Retina (tissue), 1 donor: ENCODE measurements around the gene MAPK6.
"Not testable (repeated sequence)": the region's sequence is repeated elsewhere in the genome, so short reads cannot be mapped to it uniquely, and the experiment has no call there.

Source experiments
- DNase-seq: peaks from one replicate; pipeline ENCODE4 v3.0.0-alpha.2; 2016

The MAPK6 gene

GRCh38 chr15:52050416-52050815 is 31.4 kb downstream of the MAPK6 start:
- no peak for DNase-seq

- DNase-seq: no peak
Observed at GRCh38 chr15:52052066-52052935, 33.3 kb downstream of the MAPK6 start.

- no peak for DNase-seq
Observed at GRCh38 chr15:52054381-52054780, 35.4 kb downstream of the MAPK6 start.

- not testable (repeated sequence) for DNase-seq
Observed at GRCh38 chr15:52054858-52055257, 35.8 kb downstream of the MAPK6 start.

- DNase-seq: no peak
Observed at GRCh38 chr15:52056001-52056400, 37.0 kb downstream of the MAPK6 start.

GRCh38 chr15:52056496-52056895 is 37.5 kb downstream of the MAPK6 start:
- no peak for DNase-seq

GRCh38 chr15:52057996-52058395 is 39.0 kb downstream of the MAPK6 start:
- DNase-seq: no peak

GRCh38 chr15:52060501-52060900 is 41.5 kb downstream of the MAPK6 start:
- no peak for DNase-seq

GRCh38 chr15:52066842-52067544 is 48.0 kb downstream of the MAPK6 start:
- DNase-seq: no peak

- no peak for DNase-seq
Observed at GRCh38 chr15:52067545-52067926, 48.5 kb downstream of the MAPK6 start.

- no peak for DNase-seq
Observed at GRCh38 chr15:52068004-52068615, 49.1 kb downstream of the MAPK6 start.

GRCh38 chr15:52069559-52069958 is 50.5 kb downstream of the MAPK6 start:
- DNase-seq: no peak

- DNase-seq: no peak
Observed at GRCh38 chr15:52071570-52071969, 52.6 kb downstream of the MAPK6 start.

GRCh38 chr15:52076889-52077781 is 58.1 kb downstream of the MAPK6 start:
- no peak for DNase-seq

GRCh38 chr15:52078197-52078875 is 59.3 kb downstream of the MAPK6 start:
- no peak for DNase-seq

- DNase-seq: peak; percentile 66
Observed at GRCh38 chr15:52078876-52079700, 60.1 kb downstream of the MAPK6 start.

GRCh38 chr15:52080031-52080430 is 61.0 kb downstream of the MAPK6 start:
- no peak for DNase-seq

GRCh38 chr15:52080706-52081392 is 61.8 kb downstream of the MAPK6 start:
- no peak for DNase-seq

- no peak for DNase-seq
Observed at GRCh38 chr15:52082197-52083036, 63.4 kb downstream of the MAPK6 start.

- DNase-seq: not testable (repeated sequence)
Observed at GRCh38 chr15:52083037-52083359, 64.0 kb downstream of the MAPK6 start.
